Ascending aorta (tissue), 2 donors: ENCODE results near the gene PERCC1. TPM values are rescaled to one million over a fixed set of nuclear protein-coding genes. Genes with fewer than 3 reads are reported as not detected.

Source experiments
- DNase-seq, 2 donors: peaks; one replicate each; pipeline ENCODE4 v3.0.0-alpha.2; 2019; ENCODE audit warnings: low spot score in 2 of 2
- H3K27ac ChIP-seq, 2 donors: fragments of 200-600 bp; sonication (generic); one replicate each; pipeline ENCODE4 v1.5.1; 2016 to 2017; ENCODE audit warnings: mild to moderate bottlenecking in 1 of 2
- H3K27me3 ChIP-seq: fragments of 200-600 bp; sonication (generic); one replicate; pipeline ENCODE4 v1.5.1; 2017
- H3K36me3 ChIP-seq, 2 donors: fragments of 200-600 bp; sonication (generic); one replicate each; pipeline ENCODE4 v1.5.1; 2016
- H3K4me1 ChIP-seq, 2 donors: fragments of 200-600 bp; sonication (generic); one replicate each; pipeline ENCODE4 v1.5.1; 2016 to 2017; ENCODE audit warnings: mild to moderate bottlenecking in 1 of 2
- H3K4me3 ChIP-seq, 2 donors: fragments of 200-600 bp; sonication (generic); one replicate each; pipeline ENCODE4 v1.5.1; 2016 to 2017; ENCODE audit warnings: mild to moderate bottlenecking in 1 of 2
- H3K9me3 ChIP-seq, 2 donors: fragments of 200-600 bp; sonication (generic); one replicate each; pipeline ENCODE4 v1.5.1; 2016
- CTCF ChIP-seq, 3 experiments: fragments of 200-600 bp in 2 of 3; fragments of 450-650 bp in 1 of 3; sonication (generic) in 2 of 3; IDR thresholded peaks; one replicate each; pipeline ENCODE4 v1.5.1; 2016 to 2019; ENCODE audit warnings: antibody characterized with exemption in 3 of 3, mild to moderate bottlenecking in 1 of 3, moderate library complexity in 1 of 3
- intact Hi-C: fragments of 100-400 bp; cut with DNase I; formaldehyde crosslinking; loops from one replicate; pipeline ENCODE4 v1.15.1; 2023
- total RNA-seq: library from RNA; depleted of rRNA; stranded (reverse); fragments of >200 nt; gene quantifications from one replicate; pipeline ENCODE4 v1.1.0, GENCODE V29; 2016

The PERCC1 gene
- total RNA-seq, 1 donor from 2014 or later: not detected

DNA sequence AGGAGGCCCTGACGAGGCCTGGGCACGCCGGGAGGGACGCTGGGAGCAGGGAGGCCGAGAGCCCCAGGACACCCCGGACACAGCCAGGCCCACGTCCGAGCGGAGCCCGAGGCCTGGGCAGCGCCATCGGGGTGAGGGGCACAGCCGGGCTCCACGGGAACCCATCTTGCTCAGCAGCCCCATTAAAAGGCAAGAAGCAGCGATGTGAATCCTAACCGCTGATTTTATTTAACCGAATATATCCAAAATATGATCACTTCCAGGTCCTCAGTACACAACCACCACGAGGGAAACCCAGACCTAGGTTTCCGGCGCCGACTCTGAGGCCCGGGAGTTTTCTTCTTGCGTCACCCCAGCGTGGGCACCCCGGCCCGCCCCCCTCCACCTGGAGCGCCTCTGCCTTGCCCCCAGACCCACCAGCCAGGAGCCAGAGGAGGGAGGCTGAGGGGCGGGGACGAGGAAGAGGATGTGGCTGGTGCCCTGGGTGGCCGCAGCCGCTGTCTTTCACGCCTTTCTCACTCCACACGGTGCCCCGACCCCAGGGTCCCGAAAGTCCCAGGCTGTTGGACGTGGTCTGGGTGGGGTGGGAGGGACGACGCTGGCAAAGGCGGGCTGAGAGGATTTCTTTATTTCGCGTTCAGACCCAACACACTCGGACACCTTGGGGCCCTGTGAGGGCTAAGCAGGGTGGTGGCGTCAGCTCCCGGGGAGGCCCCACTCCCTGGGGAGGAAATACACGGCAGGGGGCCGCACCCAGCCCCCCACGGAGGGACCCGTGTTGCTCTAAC is 14.0 kb downstream of the PERCC1 start:
- intact Hi-C loops: no loop called here

GRCh38 chr16:1445518-1446203 is 14.8 kb downstream of the PERCC1 start:
- H3K27me3 ChIP-seq: no peaks in the 10 kb centered on the region
- peaks cover 33 to 51% of the 10 kb centered on the region in 2 donors for H3K36me3 ChIP-seq
- TF ChIP-seq CTCF (IDR thresholded peaks at IDR 0.05): no peak
- H3K4me1 ChIP-seq: no peaks in the 10 kb centered on the region
- no peak overlapping the region for H3K27ac ChIP-seq
- intact Hi-C loops: no loop called here
- H3K4me3 ChIP-seq: no peak overlapping the region
- DNase-seq: no peak
- H3K9me3 ChIP-seq: no peaks in the 10 kb centered on the region

More for the DNA sequence above, 14.0 kb downstream of the PERCC1 start:
- TF ChIP-seq CTCF (IDR thresholded peaks at IDR 0.05): no peak
- Histone ChIP-seq H3K4me3 (no peak overlapping the region), H3K36me3 (peaks cover 30 to 44% of the 10 kb centered on the region in 2 donors), H3K9me3 (no peaks in the 10 kb centered on the region), H3K27ac (no peak overlapping the region), H3K27me3 (no peaks in the 10 kb centered on the region), H3K4me1 (no peaks in the 10 kb centered on the region)
- no peak for DNase-seq

DNA sequence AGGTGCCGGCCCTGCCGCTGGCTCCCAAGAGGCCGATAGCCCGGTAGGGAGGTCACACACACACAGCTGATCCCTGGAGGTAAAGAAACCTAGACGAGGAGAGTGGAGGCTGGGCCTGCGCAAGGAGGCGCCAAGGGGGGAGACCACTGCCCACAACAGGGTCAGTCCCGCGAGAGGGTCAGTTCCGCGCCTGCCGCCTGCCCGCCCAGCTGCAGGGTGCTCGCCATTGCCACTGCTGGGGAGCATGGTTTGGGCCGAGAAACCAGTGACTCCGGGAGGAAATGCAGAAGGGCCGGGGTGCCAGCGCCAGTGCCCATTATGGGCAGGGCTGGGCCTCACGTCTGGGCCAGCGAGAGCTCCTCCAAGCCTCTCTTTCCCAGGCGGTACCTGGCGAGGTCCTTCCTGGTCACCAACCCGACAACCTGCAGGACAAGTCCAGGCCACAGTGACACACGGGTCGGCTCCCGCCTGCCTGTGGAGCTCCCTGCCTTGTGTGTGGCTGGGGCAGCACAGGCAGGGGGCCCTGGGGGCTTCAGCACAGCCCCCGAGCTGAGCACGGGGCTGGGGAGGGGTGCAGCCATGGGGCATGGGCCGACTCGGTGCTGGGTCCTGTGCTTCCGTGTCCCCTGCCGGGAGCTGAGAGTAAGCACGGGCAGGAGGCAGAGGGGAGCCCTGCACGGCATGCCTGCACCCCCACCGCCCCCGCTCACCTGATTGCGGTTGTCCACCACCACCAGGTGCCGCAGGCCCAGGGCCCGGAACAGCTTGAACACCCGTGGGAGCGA is 15.6 kb downstream of the PERCC1 start:
- Histone ChIP-seq H3K9me3 (no peaks in the 10 kb centered on the region), H3K4me1 (no peaks in the 10 kb centered on the region), H3K27me3 (no peaks in the 10 kb centered on the region), H3K4me3 (no peak overlapping the region), H3K36me3 (peaks cover 42 to 60% of the 10 kb centered on the region in 2 donors), H3K27ac (no peak overlapping the region)
- TF ChIP-seq CTCF (IDR thresholded peaks at IDR 0.05): no peak
- intact Hi-C loops: no loop called here
- DNase-seq: no peak

GRCh38 chr16:1447965-1448364 is 17.1 kb downstream of the PERCC1 start:
- no peak for DNase-seq
- Histone ChIP-seq H3K36me3 (peaks cover 54 to 74% of the 10 kb centered on the region in 2 donors), H3K9me3 (no peaks in the 10 kb centered on the region), H3K4me1 (no peaks in the 10 kb centered on the region), H3K27ac (no peak overlapping the region), H3K4me3 (no peak overlapping the region), H3K27me3 (no peaks in the 10 kb centered on the region)
- TF ChIP-seq CTCF (IDR thresholded peaks at IDR 0.05): no peak
- intact Hi-C loops: no loop called here

DNA sequence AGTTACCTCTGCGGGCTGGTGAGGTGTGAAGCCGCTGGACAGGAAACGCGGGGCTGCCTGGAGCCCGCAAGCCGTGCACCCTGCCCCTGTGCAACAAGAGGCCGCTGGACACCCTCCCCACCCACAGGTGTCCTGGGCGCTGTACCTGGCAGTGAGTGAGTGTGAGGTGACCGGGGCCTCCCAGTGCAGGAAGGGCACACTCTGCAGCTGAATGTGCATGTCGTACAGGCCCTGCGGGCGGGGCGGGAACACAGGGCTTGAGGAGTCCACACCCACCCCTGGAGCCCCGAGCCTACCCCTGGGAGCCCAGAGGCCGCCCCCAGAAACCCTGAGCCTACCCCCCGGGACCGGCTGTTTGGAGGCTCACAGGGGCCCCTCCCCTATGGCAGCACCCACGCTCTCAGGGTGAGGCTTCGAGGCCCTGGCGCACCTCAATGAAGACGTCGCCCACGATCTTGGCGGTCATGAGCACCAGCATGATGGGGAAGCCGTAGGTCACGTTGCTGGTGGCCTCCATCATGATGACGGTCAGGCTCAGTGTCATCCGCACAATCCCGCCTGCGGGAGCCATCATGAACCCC is 17.7 kb downstream of the PERCC1 start:
- intact Hi-C loops: no loop called here
- Histone ChIP-seq H3K27me3 (no peaks in the 10 kb centered on the region), H3K36me3 (peaks cover 61 to 81% of the 10 kb centered on the region in 2 donors), H3K9me3 (no peaks in the 10 kb centered on the region), H3K4me3 (no peak overlapping the region), H3K4me1 (no peaks in the 10 kb centered on the region), H3K27ac (no peak overlapping the region)
- DNase-seq: no peak
- no peak for TF ChIP-seq CTCF (IDR thresholded peaks at IDR 0.05)
